RCC 7860 (cell line): ENCODE results near the gene LRIG3.
"Not testable (repeated sequence)": the region's sequence is repeated elsewhere in the genome, so short reads cannot be mapped to it uniquely, and the experiment has no call there.

Source experiments
- DNase-seq: peaks from one replicate; pipeline ENCODE4 v3.0.0-alpha.2; 2015; ENCODE audit warnings: low spot score
- FAIRE-seq: peaks from 2 replicates; lab custom pipeline; 2012; peaks lifted over from hg19 to GRCh38; lab: Jason Lieb, UNC

Gene LRIG3

GRCh38 chr12:58920102-58920960 is at the start of gene LRIG3:
LRIG3 (minus strand) TSS chr12:58920504; CDS start chr12:58920235, 269 bp downstream.
- FAIRE-seq (no peak), DNase-seq (peak; percentile 46)

GRCh38 chr12:58969237-58969636 is 48.9 kb upstream of the LRIG3 start:
- DNase-seq (no peak), FAIRE-seq (no peak)

- no peak for DNase-seq
- FAIRE-seq = no peak
Observed at GRCh38 chr12:58967561-58967960, 47.3 kb upstream of the LRIG3 start.

- DNase-seq (no peak), FAIRE-seq (no peak)
Observed at GRCh38 chr12:58966939-58967338, 46.6 kb upstream of the LRIG3 start.

GRCh38 chr12:58965568-58965967 is 45.3 kb upstream of the LRIG3 start:
- no peak for DNase-seq
- no peak for FAIRE-seq

GRCh38 chr12:58963844-58964243 is 43.5 kb upstream of the LRIG3 start:
- FAIRE-seq (no peak), DNase-seq (no peak)

GRCh38 chr12:58961906-58962305 is 41.6 kb upstream of the LRIG3 start:
- DNase-seq = no peak
- FAIRE-seq = no peak

- no peak for DNase-seq
- no peak for FAIRE-seq
Observed at GRCh38 chr12:58961166-58961565, 40.9 kb upstream of the LRIG3 start.

- FAIRE-seq (no peak), DNase-seq (no peak)
Observed at GRCh38 chr12:58959639-58960300, 39.5 kb upstream of the LRIG3 start.

- FAIRE-seq (no peak), DNase-seq (no peak)
Observed at GRCh38 chr12:58957298-58957697, 37.0 kb upstream of the LRIG3 start.

- DNase-seq (no peak), FAIRE-seq (no peak)
Observed at GRCh38 chr12:58955849-58956248, 35.5 kb upstream of the LRIG3 start.

GRCh38 chr12:58954002-58954401 is 33.7 kb upstream of the LRIG3 start:
- FAIRE-seq = no peak
- DNase-seq = no peak

GRCh38 chr12:58950739-58951100 is 30.4 kb upstream of the LRIG3 start:
- DNase-seq (no peak), FAIRE-seq (no peak)

GRCh38 chr12:58949954-58950738 is 29.8 kb upstream of the LRIG3 start:
- DNase-seq, FAIRE-seq: not testable (repeated sequence)

GRCh38 chr12:58943079-58943478 is 22.8 kb upstream of the LRIG3 start:
- no peak for FAIRE-seq
- no peak for DNase-seq

- DNase-seq (no peak), FAIRE-seq (no peak)
Observed at GRCh38 chr12:58942345-58942744, 22.0 kb upstream of the LRIG3 start.

- DNase-seq (no peak), FAIRE-seq (no peak)
Observed at GRCh38 chr12:58939399-58940100, 19.2 kb upstream of the LRIG3 start.

- DNase-seq (no peak), FAIRE-seq (no peak)
Observed at GRCh38 chr12:58938440-58938839, 18.1 kb upstream of the LRIG3 start.

- FAIRE-seq (no peak), DNase-seq (no peak)
Observed at GRCh38 chr12:58934528-58934927, 14.2 kb upstream of the LRIG3 start.

GRCh38 chr12:58932806-58933681 is 12.7 kb upstream of the LRIG3 start:
- FAIRE-seq (no peak), DNase-seq (no peak)
